ENCODE results near the gene RBP5.

Gene RBP5

DNA sequence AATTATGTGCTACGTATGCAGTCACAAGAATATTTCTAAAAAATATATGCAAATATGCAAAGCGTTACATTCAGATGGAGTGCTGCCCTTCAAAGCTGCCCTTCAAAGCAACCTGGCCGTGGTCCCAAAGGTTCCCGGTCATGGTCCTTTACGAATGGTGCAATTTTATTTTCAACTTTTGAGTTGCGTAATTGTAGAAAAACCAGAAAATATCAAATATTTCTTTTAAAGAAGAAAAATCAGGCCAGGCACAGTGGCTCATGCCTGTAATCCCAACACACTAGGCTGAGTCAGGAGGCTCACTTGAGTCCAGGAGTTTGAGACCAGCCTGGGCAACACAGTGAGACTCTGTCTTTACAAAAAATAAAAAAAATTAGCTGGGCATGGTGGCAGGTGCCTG lies 22.8 kb upstream of the RBP5 start:
- DNase-seq, result no peak
- Histone ChIP-seq H3K4me3 (ENCODE audit: low read depth, low read length) (no peak overlapping the region), H3K27me3 (no peaks in the 10 kb centered on the region), H3K4me1 (peaks cover 17% of the 10 kb centered on the region), H3K9me3 (no peaks in the 10 kb centered on the region), H3K36me3 (no peaks in the 10 kb centered on the region)
- TF ChIP-seq, protein P1, sequence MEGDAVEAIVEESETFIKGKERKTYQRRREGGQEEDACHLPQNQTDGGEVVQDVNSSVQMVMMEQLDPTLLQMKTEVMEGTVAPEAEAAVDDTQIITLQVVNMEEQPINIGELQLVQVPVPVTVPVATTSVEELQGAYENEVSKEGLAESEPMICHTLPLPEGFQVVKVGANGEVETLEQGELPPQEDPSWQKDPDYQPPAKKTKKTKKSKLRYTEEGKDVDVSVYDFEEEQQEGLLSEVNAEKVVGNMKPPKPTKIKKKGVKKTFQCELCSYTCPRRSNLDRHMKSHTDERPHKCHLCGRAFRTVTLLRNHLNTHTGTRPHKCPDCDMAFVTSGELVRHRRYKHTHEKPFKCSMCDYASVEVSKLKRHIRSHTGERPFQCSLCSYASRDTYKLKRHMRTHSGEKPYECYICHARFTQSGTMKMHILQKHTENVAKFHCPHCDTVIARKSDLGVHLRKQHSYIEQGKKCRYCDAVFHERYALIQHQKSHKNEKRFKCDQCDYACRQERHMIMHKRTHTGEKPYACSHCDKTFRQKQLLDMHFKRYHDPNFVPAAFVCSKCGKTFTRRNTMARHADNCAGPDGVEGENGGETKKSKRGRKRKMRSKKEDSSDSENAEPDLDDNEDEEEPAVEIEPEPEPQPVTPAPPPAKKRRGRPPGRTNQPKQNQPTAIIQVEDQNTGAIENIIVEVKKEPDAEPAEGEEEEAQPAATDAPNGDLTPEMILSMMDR (IDR thresholded peaks at IDR 0.05; ENCODE audit: low read depth, low read length), result no peak

DNA sequence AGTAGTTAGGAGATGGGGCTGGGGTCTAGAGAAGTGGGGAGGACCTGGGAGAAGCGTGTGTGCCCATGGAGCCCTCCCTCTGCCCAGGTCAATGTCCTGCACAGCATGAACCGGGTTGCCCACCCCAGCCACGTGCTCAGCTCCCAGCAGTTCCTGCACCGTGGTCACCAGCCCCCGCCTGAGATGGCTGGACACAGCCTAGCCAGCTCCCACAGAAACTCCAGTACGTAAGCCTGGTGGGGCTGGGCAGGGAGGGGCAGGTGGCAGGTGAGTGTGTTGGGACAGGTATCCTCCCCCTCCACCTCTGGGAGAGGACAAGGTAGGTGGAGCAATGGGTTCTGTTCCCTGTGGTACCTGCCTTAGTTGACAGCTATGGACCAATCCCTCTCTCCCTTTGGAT lies 22.2 kb upstream of the RBP5 start:
- Histone ChIP-seq H3K36me3 (no peaks in the 10 kb centered on the region), H3K4me3 (ENCODE audit: low read depth, low read length) (no peak overlapping the region), H3K9me3 (no peaks in the 10 kb centered on the region), H3K4me1 (peaks cover 15% of the 10 kb centered on the region), H3K27me3 (no peaks in the 10 kb centered on the region)
- DNase-seq, result no peak
- TF ChIP-seq, protein P1 (IDR thresholded peaks at IDR 0.05; ENCODE audit: low read depth, low read length), result no peak

DNA sequence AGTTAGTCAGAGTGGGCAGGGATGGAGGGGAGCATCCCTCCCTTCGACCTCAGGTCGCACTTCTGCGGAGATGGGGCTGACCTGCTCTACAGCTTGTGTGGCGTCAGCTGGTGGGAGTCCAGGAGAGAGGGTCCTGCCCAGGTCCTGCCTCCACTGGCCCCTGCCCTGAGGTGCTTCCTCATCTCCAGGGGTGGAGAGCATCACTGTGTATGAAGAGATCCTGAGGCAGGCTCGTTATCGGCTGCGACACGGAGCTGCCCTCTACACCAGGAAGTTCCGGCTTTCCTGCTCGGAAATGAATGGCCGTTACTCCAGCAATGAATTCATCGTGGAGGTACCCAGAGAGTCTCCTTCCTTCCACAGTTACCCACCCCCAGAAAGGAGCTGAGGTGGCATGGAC lies 21.7 kb upstream of the RBP5 start:
- H3K4me3 ChIP-seq (ENCODE audit: low read depth, low read length), result no peak overlapping the region
- H3K4me1 ChIP-seq, result peaks cover 10% of the 10 kb centered on the region
- H3K9me3 ChIP-seq, result no peaks in the 10 kb centered on the region
- TF ChIP-seq, protein P1 (IDR thresholded peaks at IDR 0.05; ENCODE audit: low read depth, low read length), result no peak
- DNase-seq, result no peak
- no peaks in the 10 kb centered on the region for H3K36me3 ChIP-seq
- no peaks in the 10 kb centered on the region for H3K27me3 ChIP-seq

DNA sequence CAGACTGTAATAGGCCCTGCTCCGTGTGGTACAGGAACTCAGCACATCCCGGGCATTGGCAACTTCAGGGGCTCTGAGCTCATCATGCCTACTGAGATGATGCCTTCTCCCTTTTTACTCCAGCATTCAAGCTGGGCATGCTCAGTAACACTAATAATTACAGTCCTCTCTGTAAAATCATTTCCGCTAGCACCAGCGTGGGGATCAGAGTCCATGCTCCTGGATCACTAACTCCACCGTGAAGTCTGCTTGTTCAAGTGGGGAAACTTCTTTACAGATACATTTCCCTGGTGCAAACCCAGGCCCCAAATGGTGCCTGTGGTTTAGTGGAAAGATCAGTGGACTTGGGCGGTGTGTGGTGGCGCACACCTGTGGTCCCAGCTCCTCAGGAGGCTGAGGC lies 18.2 kb upstream of the RBP5 start:
- Histone ChIP-seq H3K27me3 (no peaks in the 10 kb centered on the region), H3K36me3 (no peaks in the 10 kb centered on the region), H3K4me1 (peaks cover 5% of the 10 kb centered on the region), H3K9me3 (no peaks in the 10 kb centered on the region), H3K4me3 (ENCODE audit: low read depth, low read length) (no peak overlapping the region)
- TF ChIP-seq, protein P1 (IDR thresholded peaks at IDR 0.05; ENCODE audit: low read depth, low read length), result no peak
- DNase-seq, result no peak

DNA sequence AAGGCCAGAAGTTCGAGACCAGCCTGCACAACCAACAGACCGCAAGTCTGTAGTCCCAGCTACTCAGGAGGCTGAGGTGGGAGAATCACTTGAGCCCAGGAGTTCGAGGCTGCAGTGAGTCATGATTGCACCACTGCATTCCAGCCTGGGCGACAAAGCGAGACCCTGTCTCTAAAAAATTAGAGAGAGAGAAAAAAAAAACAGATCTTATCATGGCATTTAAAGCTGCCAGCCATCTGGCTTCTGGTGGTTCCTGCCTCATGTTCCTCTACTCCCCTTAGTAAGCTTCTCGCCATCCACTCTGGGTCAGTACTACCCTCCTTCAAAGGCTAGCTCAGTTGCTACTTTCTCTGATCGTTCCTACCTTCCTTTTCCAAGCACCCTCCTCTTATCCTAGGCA lies 17.5 kb upstream of the RBP5 start:
- TF ChIP-seq, protein P1 (IDR thresholded peaks at IDR 0.05; ENCODE audit: low read depth, low read length), result no peak
- Histone ChIP-seq H3K4me3 (ENCODE audit: low read depth, low read length) (no peak overlapping the region), H3K4me1 (peaks cover 5% of the 10 kb centered on the region), H3K27me3 (no peaks in the 10 kb centered on the region), H3K9me3 (no peaks in the 10 kb centered on the region), H3K36me3 (no peaks in the 10 kb centered on the region)
- DNase-seq, result no peak

DNA sequence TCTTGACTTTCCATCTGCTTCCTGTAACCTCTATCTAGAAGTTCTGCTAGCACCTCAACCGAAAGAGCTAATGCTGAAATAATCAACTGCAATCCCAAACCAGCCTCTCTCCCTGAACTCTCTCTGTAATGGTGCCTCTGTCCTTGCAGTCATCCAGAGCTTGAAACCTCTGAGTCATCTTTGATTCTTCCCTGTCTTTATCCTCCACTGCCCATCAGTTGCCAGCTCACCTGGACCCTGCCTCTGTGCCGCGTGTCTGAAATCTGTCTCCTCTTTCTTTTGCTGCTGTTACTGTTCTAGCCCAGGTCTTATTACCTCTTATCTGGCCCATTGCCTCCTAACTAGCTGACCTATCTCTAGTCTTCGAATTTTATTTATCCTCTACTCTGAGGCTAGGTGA lies 17.0 kb upstream of the RBP5 start:
- DNase-seq, result no peak
- Histone ChIP-seq H3K9me3 (no peaks in the 10 kb centered on the region), H3K27me3 (no peaks in the 10 kb centered on the region), H3K4me1 (peaks cover 5% of the 10 kb centered on the region), H3K36me3 (no peaks in the 10 kb centered on the region), H3K4me3 (ENCODE audit: low read depth, low read length) (no peak overlapping the region)
- TF ChIP-seq, protein P1 (IDR thresholded peaks at IDR 0.05; ENCODE audit: low read depth, low read length), result no peak

Data from BE2C (cell line).